Kidney capillary endothelial cell (primary cell): ENCODE data around the gene ADAM17.
"Not testable (repeated sequence)": the region's sequence is repeated elsewhere in the genome, so short reads cannot be mapped to it uniquely, and the experiment has no call there.

Experiments used
- DNase-seq: peaks from one replicate; pipeline ENCODE4 v3.0.0-alpha.2; 2018; ENCODE audit warnings: low spot score

The ADAM17 gene

DNA sequence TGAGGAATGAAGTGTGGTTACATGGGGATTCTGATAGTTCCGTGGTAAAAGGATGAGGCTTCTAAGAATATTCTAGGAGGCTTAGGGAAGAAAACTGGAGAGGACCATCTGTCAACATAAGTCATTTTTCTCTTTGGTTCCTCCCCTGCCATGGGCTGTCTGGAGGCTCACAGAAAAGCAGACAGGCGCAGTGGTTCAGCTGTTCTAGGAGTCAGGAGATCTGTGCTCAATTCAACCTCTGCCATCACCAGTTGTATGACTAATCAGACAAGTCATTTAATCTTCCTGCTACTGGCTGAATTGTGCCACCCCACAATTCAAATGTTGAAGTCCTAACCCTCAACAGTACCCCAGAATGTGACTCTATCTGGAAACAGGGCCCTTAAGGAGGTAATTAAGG lies 36.4 kb downstream of the ADAM17 start:
- no peak for DNase-seq

DNA sequence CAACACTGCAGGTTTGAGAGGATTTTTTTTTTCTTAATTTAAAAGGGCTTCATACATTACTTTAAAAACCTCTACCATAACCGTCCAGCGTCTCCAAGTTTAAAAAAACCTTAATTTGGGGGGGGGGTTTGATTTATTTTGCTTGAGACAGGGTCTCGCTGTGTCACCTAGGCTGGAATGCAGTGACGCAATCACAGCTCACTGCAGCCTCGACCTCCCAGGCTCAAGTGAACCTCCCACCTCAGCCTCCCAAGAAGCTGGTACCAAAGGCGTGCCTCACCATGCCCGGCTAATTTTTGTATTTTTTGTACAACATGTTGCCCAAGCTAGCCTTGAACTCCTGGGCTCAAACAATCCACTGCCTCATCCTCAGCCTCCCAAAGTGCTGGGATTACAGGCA lies 36.9 kb downstream of the ADAM17 start:
- no peak for DNase-seq

- no peak for DNase-seq
These were observed 37.5 kb downstream of the ADAM17 start for GRCh38 chr2:9518163-9518562.

GRCh38 chr2:9517118-9517782 lies 38.4 kb downstream of the ADAM17 start:
- DNase-seq, result no peak

DNA sequence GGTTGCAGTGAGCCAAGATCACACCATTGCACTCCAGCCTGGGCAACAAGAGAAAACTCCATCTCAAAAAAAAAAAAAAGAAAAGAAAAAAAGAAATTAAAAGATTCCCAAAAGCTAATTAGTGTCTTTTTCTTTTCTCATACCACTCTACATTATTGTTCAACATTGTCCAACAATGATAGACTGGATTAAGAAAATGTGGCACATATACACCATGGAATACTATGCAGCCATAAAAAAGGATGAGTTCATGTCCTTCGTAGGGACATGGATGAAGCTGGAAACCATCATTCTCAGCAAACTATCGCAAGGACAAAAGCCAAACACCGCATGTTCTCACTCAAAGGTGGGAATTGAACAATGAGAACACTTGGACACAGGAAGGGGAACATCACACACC lies 41.7 kb downstream of the ADAM17 start:
- not testable (repeated sequence) for DNase-seq

- DNase-seq, result no peak
These were observed 46.7 kb downstream of the ADAM17 start for GRCh38 chr2:9508931-9509330.

- no peak for DNase-seq
These were observed 57.4 kb downstream of the ADAM17 start for GRCh38 chr2:9498210-9498609.

DNA sequence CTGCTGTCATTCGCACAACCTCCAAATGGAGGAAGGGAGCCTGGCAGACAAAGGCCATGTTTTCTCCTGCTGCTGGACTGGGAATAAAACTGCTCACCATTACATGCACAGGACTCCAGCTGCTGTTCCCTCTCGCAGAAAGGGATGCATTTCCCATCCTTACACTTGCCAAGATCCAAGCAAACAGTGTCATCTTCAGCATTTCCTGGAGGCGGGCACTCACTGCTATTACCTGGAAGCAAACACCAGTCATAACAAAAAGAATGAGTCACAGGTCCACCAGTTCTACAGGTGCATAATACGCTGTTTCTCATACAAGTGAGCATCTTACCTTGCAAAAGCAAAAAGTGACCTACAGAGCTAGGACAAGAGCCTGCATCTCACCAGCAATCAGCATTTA lies 58.6 kb downstream of the ADAM17 start:
- DNase-seq, result no peak

DNA sequence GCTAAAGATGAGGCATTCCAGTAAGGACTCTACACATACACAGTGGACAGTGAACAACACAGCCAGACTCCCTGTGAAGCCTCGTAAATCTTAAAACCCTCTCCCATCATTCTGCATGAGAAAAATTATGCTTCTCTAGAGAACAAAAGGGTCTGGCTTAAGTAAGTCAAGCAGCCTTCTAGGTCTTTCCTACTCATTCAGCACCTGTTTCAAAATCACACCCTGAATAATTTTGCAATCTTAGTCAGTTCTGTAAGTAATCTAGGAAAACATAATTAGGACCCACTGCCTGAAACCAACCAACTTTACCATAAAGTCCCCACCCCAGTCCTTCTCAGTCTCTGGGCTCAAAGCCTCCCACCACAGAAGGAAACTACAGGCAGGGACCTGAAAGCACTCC lies 61.5 kb downstream of the ADAM17 start:
- no peak for DNase-seq

DNA sequence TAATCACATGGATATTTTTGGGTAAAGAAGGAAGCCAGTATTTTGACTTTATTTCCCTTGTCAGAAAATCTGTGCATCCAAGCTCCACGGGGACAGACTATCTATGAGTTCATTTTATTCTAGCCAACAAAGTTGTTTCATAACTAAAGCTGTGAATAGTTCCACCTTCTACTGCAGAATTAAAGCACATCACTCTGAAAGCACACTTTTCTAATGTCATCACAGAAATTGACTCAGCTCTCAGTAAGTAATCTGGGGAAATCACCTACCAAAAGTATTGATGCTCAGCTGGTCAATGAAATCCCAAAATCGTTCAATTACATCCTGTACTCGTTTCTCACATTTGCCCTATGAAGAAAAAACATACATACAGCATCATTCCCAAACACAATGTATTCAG lies 62.2 kb downstream of the ADAM17 start:
- DNase-seq, result no peak

GRCh38 chr2:9492927-9493326 lies 62.7 kb downstream of the ADAM17 start:
- no peak for DNase-seq

GRCh38 chr2:9490789-9491188 lies 64.8 kb downstream of the ADAM17 start:
- DNase-seq, result no peak

- no peak for DNase-seq
These were observed 66.8 kb downstream of the ADAM17 start for GRCh38 chr2:9488583-9489547.

GRCh38 chr2:9484533-9484932 lies 71.1 kb downstream of the ADAM17 start:
- DNase-seq, result no peak

- DNase-seq, result no peak
These were observed 72.5 kb downstream of the ADAM17 start for GRCh38 chr2:9483107-9483506.

DNA sequence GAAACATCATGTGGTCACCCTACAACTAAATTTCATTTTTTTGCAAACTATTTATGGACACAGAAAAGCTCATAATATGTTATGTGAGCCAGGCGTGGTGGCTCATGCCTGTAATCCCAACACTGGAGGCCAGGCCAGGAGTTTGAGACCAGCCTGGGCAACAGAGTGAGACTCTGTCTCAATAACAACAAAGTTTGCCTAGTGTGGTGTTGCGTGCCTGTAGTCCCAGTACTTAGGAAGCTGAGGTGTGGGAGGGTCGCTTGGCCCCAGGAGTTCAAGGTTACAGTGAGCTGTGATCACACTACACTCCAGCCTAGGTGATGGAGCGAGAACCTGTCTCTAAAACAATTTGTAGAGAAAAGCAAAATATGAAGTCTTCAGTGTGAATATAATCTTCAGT lies 75.5 kb downstream of the ADAM17 start:
- no peak for DNase-seq

GRCh38 chr2:9478526-9478925 lies 77.1 kb downstream of the ADAM17 start:
- no peak for DNase-seq

DNA sequence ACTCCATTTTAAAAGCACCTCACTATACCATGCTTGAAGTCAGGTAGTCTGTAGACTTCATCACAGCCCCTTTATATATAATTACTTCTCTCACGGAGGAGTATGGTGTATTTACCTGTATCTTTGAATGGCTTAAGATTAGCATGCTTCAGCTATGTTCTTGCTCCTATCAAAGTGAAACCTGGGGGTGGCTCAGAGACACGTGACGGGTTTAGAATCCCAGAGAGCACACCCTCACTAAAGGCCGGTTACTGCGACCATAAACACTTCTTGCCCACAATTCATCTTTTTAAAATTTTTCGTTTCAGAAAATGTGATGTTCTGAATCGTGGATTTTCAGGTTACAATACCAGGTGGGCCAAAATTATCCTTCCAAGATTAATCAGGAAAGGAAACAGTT lies 77.7 kb downstream of the ADAM17 start:
- no peak for DNase-seq

DNA sequence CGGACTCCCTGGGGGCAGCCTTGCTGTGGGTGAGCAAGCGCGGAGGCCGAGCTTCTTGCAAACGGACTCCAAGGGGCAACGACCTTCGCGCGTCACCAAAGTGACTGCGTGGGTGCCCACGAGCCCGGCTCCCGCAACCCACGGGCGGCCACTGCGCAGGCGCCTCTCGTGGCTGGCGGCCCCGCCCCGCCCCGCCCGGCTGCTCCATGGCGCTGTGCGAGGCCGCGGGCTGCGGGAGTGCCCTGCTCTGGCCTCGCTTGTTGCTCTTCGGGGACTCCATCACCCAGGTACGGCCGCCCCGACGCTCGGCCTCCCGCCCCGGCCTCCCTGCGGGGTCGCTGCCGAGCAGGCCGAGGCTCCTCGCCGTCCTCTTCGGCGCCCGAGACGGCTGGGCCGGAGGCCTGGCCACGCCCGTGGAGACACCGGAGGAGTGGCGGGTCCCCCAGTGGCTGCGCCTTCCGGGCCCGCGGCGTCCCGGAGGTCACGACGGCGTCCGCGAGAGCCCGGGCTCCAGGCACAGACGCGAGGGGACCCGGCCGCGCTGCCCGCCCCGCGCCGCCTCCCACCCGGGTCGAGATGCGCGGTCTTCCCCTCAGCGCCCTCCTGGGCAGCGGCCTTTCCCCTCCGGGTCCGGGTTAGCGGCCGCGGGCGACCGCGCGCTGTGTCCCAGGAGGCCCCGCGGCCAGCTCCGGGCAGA lies 81.1 kb downstream of the ADAM17 start, which contains the start of gene IAH1:
IAH1 (plus strand) TSS at position 191 of the 697 bp plus-strand sequence; CDS start at position 207, 16 bp downstream.
- DNase-seq, result peak; percentile 37

DNA sequence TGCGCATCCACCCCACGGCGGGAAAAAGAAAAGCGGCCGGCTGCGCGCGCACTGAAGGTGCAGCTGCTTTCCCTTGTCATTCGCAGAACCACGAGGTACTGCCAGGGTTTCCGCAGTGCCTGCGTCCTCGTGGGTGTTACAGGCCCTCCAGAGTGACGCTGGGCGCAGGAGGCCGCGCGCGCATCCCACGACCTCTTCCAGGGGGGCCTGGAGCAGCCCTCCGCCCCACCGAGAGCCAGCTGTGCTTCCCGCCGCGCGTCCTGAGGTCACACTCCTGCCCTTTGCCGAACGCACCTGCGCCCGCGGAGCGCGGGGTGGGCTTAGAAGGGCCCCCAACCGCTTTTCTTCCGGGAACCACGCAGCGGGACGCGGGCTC lies 81.7 kb downstream of the ADAM17 start:
- DNase-seq, result peak; percentile 13

DNA sequence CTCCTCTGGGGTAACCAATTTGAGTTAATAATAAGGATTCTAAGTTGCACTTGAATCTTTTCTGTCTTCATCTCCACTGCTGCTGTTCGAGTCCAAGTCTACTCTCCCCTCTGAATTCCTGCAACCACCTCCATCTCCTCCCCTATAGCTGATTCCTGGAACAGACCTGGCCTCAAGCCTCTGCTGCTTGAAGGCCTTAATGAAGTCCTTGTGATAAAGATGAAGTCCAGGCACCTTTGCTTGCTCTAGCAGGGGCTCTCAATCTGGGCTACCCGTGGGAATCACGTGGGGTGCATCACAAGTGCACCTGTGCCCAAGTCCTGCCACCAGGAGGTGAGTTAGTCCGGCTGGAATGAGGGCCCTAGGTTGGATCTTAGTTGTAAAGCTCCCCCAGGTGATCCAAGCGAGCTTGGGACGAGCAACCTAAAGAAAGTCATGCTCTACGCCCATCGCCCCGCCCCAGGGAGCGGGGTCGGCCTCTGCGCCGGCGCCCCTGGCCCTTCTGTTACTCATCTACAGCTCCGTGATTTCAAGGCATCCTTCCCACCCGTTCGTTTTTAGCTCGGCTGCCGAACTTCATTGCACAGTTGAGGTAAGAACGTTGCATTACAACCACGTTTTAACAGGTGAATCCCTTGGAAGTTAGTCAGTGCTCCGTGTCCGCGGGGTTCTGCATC lies 82.2 kb downstream of the ADAM17 start:
- no peak for DNase-seq

DNA sequence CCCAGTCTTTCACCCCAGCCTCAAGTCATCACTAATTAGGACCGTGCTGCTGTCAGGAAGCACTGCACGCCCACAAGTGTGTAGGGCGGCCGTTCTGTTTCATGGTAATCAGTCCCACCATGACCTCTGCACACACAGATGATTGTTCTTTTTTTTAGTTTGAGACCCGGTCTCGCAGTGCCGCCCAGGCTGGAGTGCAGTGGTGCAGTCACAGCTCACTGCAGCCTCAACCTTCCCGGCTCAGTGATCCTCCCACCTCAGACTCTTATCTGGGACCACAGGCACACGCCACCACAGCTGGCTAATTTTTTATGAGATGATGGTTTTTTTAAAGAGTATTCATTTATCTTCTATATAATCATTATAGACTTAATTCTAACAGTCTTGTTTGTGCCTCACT lies 83.1 kb downstream of the ADAM17 start:
- no peak for DNase-seq
